Smooth muscle cell (in vitro differentiated cells): ENCODE data around the gene UBE2E2. TPM values are rescaled to one million over a fixed set of nuclear protein-coding genes. Genes with fewer than 3 reads are reported as not detected.
"Not testable (repeated sequence)": the region's sequence is repeated elsewhere in the genome, so short reads cannot be mapped to it uniquely, and the experiment has no call there.

Experiments
- DNase-seq: peaks from one replicate; lab custom pipeline; 2025; ENCODE audit not compliant: unreplicated experiment; lab: John Stamatoyannopoulos, UW
- H2AFZ ChIP-seq: fragments of 200-600 bp; sonication (generic); 2 replicates; pipeline ENCODE4 v1.6.0; 2016; ENCODE audit warnings: antibody characterized with exemption, low read depth, mild to moderate bottlenecking
- H3F3A ChIP-seq: fragments of 200-600 bp; sonication (generic); 2 replicates; pipeline ENCODE4 v1.6.0; 2017; ENCODE audit warnings: antibody characterized with exemption, low read depth
- H3K27ac ChIP-seq: fragments of 200-600 bp; sonication (generic); 2 replicates; pipeline ENCODE4 v1.5.1; 2016; ENCODE audit warnings: low read depth, mild to moderate bottlenecking
- H3K27me3 ChIP-seq: fragments of 200-600 bp; sonication (generic); 2 replicates; pipeline ENCODE4 v1.6.1; 2016; ENCODE audit warnings: low read depth, mild to moderate bottlenecking
- H3K36me3 ChIP-seq: fragments of 200-600 bp; sonication (generic); 2 replicates; pipeline ENCODE4 v1.5.1; 2016; ENCODE audit warnings: low read depth
- H3K4me1 ChIP-seq: fragments of 200-600 bp; sonication (generic); 2 replicates; pipeline ENCODE4 v1.5.1; 2016; ENCODE audit warnings: low read depth
- H3K4me2 ChIP-seq: fragments of 200-600 bp; sonication (generic); 2 replicates; pipeline ENCODE4 v1.6.0; 2016; ENCODE audit warnings: mild to moderate bottlenecking
- H3K4me3 ChIP-seq: fragments of 200-600 bp; sonication (generic); 2 replicates; pipeline ENCODE4 v1.5.1; 2016; ENCODE audit warnings: mild to moderate bottlenecking
- H3K79me2 ChIP-seq: fragments of 200-600 bp; sonication (generic); 2 replicates; pipeline ENCODE4 v1.6.0; 2016; ENCODE audit warnings: low read depth, mild to moderate bottlenecking
- H3K9ac ChIP-seq: fragments of 200-600 bp; sonication (generic); 2 replicates; pipeline ENCODE4 v1.6.0; 2016; ENCODE audit warnings: low read depth
- H3K9me3 ChIP-seq: fragments of 200-600 bp; sonication (generic); replicated peaks from 2 replicates; pipeline ENCODE4 v1.5.1; 2016; ENCODE audit warnings: low read depth
- H4K20me1 ChIP-seq: fragments of 200-600 bp; sonication (generic); 2 replicates; pipeline ENCODE4 v1.6.0; 2016; ENCODE audit warnings: low read depth
- CTCF ChIP-seq: fragments of 200-600 bp; sonication (generic); IDR thresholded peaks from 2 replicates; pipeline ENCODE4 v1.5.1; 2017; ENCODE audit warnings: borderline replicate concordance, mild to moderate bottlenecking, antibody characterized with exemption; ENCODE audit not compliant: insufficient read depth, poor library complexity, severe bottlenecking
- WGBS: methylation state at CpG from one replicate; pipeline ENCODE4 v1.1.7; 2016; ENCODE audit warnings: low lambda C conversion rate; 5-methylcytosine and 5-hydroxymethylcytosine counted together
- polyA plus RNA-seq: library from polyadenylated mRNA; unstranded; fragments of >200 nt; fragmentation: Nextera tagmentation; extraction: Ambion mirVana; gene quantifications from 2 replicates; pipeline ENCODE4 v1.2.1, GENCODE V29; 2016
- total RNA-seq: library from RNA; depleted of rRNA; stranded (reverse); fragments of >200 nt; gene quantifications from 2 replicates; pipeline ENCODE4 v1.2.3, GENCODE V29; 2014

UBE2E2 gene
- total and polyA plus RNA-seq, 2 experiments from 2014 or later = 65.9 to 121 TPM

- DNase-seq = no peak
- no peaks in the 10 kb centered on the region for H3K36me3 ChIP-seq
- peaks cover 4% of the 10 kb centered on the region for H3K4me1 ChIP-seq
- no peaks in the 10 kb centered on the region for H3K27me3 ChIP-seq
- WGBS = 68% methylated on average over 2 of the region's 2 CpGs
- H2AFZ ChIP-seq = no peak overlapping the region
- H3F3A ChIP-seq = no peaks in the 10 kb centered on the region
- no peaks in the 10 kb centered on the region for H3K79me2 ChIP-seq
- H3K4me2 ChIP-seq = no peak overlapping the region
- H3K27ac ChIP-seq = no peak overlapping the region
- no peaks in the 10 kb centered on the region for H3K9me3 ChIP-seq
- no peak overlapping the region for H3K4me3 ChIP-seq
- TF ChIP-seq CTCF = no peak
- no peaks in the 10 kb centered on the region for H4K20me1 ChIP-seq
- H3K9ac ChIP-seq = no peak overlapping the region
Measured at GRCh38 chr3:23175341-23176083, 27.6 kb upstream of the UBE2E2 start.

- DNase-seq, H3K4me3 ChIP-seq: not testable (repeated sequence)
- WGBS = 97% methylated on average over 4 of the region's 4 CpGs
Measured at GRCh38 chr3:23176839-23177238, 26.3 kb upstream of the UBE2E2 start.

GRCh38 chr3:23182996-23183513 lies 20.1 kb upstream of the UBE2E2 start:
- no peaks in the 10 kb centered on the region for H3K9me3 ChIP-seq
- H2AFZ ChIP-seq = no peak overlapping the region
- no peak overlapping the region for H3K27ac ChIP-seq

More at GRCh38 chr3:23176839-23177238, 26.3 kb upstream of the UBE2E2 start:
- not testable (repeated sequence) for H3K79me2 ChIP-seq, H3K27ac ChIP-seq, H3K4me1 ChIP-seq, H3K36me3 ChIP-seq, H3K9ac ChIP-seq, H2AFZ ChIP-seq, H3K27me3 ChIP-seq, H3K9me3 ChIP-seq, H3K4me2 ChIP-seq, H4K20me1 ChIP-seq, H3F3A ChIP-seq

GRCh38 chr3:23183731-23184130 lies 19.4 kb upstream of the UBE2E2 start:
- Histone ChIP-seq H3K4me2 (no peak overlapping the region), H3K27me3 (peaks cover 8% of the 10 kb centered on the region), H3K36me3 (no peaks in the 10 kb centered on the region), H3K9me3 (no peaks in the 10 kb centered on the region), H2AFZ (no peak overlapping the region), H3K9ac (no peak overlapping the region), H3K4me3 (no peak overlapping the region), H3K79me2 (no peaks in the 10 kb centered on the region), H4K20me1 (no peaks in the 10 kb centered on the region), H3F3A (no peaks in the 10 kb centered on the region), H3K4me1 (no peaks in the 10 kb centered on the region), H3K27ac (no peak overlapping the region)
- no peak for DNase-seq
- peak; percentile 45 for TF ChIP-seq CTCF
- 8% methylated on average over 3 of the region's 3 CpGs for WGBS

More at GRCh38 chr3:23182996-23183513, 20.1 kb upstream of the UBE2E2 start:
- Histone ChIP-seq H4K20me1 (no peaks in the 10 kb centered on the region), H3K4me2 (no peak overlapping the region), H3K4me1 (no peaks in the 10 kb centered on the region), H3F3A (no peaks in the 10 kb centered on the region), H3K4me3 (no peak overlapping the region), H3K36me3 (no peaks in the 10 kb centered on the region), H3K27me3 (peaks cover 8% of the 10 kb centered on the region), H3K9ac (no peak overlapping the region), H3K79me2 (no peaks in the 10 kb centered on the region)
- no peak for TF ChIP-seq CTCF
- no peak for DNase-seq
- WGBS = 95% methylated on average over 3 of the region's 3 CpGs
